GM13977 (cell line): Measurements from ENCODE around the gene CCDC177.

Experiments
- DNase-seq: peaks from one replicate; pipeline ENCODE4 v3.0.0; 2012; ENCODE audit warnings: low spot score
- in situ Hi-C: fragments of 300-500 bp; cut with MboI; formaldehyde crosslinking; loops from one replicate; pipeline ENCODE4 v1.12.0; 2022; ENCODE audit warnings: low sequenced_read_pairs, low pct_unique_long_range_greater_than_20kb, mixed read lengths, inconsistent platforms; ENCODE audit not compliant: unreplicated experiment
- TF ChIP-seq, protein P1 (sequence below): IDR thresholded peaks from 2 replicates; pipeline ENCODE4 v1.5.1; 2012; ENCODE audit warnings: mild to moderate bottlenecking, control low read depth; ENCODE audit not compliant: insufficient read depth; ENCODE audit errors: extremely low read depth, missing control alignments

CCDC177 gene

DNA sequence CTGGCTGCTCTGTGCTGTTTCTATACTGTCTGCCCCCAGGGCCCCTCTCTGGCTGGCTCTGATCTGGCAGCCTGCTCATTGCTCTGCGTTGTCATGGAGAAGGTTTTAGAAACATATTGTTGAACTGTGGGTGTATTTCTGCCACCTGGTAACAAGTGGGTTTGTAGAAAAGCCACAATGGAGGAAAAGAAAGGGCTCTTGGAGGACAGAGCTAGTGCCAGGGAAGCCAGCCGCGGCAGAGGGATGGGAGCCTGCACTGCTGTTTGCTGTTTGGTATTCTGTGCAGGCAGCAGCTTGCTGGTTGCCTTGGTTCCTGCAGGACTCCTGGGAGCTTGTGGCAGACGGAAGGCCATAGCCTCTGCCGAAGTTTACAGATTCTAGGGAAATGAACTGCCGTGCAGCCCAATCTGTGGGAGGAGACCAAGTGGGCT lies 15.1 kb downstream of the CCDC177 start:
- no peak for DNase-seq
- in situ Hi-C loops: no loop called here
- TF ChIP-seq, protein P1, sequence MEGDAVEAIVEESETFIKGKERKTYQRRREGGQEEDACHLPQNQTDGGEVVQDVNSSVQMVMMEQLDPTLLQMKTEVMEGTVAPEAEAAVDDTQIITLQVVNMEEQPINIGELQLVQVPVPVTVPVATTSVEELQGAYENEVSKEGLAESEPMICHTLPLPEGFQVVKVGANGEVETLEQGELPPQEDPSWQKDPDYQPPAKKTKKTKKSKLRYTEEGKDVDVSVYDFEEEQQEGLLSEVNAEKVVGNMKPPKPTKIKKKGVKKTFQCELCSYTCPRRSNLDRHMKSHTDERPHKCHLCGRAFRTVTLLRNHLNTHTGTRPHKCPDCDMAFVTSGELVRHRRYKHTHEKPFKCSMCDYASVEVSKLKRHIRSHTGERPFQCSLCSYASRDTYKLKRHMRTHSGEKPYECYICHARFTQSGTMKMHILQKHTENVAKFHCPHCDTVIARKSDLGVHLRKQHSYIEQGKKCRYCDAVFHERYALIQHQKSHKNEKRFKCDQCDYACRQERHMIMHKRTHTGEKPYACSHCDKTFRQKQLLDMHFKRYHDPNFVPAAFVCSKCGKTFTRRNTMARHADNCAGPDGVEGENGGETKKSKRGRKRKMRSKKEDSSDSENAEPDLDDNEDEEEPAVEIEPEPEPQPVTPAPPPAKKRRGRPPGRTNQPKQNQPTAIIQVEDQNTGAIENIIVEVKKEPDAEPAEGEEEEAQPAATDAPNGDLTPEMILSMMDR: no peak

DNA sequence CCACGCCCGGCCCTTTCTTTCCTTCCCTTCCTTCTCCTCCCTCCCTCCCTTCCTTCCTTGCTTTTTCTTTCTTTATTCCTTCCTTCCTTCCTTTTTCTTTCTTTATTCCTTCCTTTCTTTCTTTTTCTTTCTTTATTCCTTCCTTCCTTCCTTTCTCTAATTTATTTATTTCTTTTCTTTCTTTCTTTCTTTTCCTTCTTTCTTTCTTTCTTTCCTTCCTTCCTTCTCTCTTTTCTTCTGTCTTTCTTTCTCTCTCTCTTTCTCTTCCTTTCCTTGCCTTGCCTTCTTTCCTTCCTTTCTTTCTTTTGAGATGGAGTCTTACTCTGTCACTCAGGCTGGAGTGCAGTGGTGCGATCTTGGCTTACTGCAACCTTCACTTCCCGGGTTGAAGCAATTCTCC lies 15.9 kb downstream of the CCDC177 start:
- in situ Hi-C loops: no loop called here
- no peak for DNase-seq
- TF ChIP-seq, protein P1: no peak

DNA sequence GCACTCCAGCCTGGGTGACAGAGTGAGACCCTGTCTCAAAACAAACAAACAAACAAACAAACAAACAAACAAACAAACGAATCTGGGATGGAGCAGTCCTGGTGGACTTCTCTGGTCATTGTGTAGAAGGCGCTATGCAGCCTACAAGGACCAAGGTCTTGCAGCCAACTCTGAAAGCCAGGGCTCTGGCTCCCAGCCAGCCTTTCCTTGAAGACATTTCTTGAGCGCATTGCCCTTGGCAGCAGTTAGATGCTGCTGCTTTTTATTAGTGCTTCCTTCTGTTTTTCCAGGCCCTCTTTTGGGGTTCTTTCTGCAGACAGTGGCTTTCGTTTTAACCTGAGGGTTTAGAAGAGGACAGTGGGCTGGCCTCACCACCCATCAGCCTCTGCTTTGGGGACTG lies 20.2 kb downstream of the CCDC177 start:
- TF ChIP-seq, protein P1: no peak
- no peak for DNase-seq
- in situ Hi-C loops: no loop called here

DNA sequence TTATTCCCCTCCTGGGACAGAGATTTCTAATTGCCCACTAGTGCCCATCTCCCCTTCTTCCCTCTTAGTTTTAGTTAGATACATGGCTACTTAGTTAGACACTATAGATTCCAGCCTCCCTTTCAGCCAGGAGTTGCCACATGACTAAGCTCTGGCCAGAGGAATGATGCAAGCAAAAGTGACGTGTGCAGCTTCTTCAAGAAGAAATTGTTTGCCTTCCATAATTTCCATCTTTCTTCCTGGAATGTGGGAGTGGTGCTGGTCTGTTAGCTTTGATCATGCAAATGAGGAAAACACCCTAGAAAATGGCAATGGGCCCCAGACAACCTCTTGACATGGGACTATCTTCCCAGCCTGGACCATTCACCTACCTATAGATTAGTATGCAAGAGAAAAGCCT lies 21.4 kb downstream of the CCDC177 start:
- TF ChIP-seq, protein P1: no peak
- in situ Hi-C loops: no loop called here
- DNase-seq: no peak

DNA sequence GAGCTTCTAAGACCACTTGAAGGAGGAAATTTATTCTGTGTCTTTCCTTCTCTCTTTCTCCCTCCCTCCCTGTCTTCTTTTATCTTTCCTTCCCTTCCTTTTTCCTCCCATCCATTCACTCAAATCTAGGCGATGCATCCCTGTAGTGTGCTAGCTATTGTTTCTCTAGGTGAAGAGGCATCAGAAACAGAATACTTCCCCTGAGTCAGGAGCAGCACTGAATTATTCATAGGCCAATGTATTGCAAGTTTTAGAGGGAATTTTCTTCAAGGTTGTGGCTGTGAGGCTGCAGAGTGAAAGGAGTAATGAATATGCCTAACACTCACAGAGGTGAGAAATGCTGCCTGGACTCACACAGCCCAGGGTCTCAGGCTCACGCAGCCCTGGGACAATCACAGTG lies 23.2 kb downstream of the CCDC177 start:
- no peak for DNase-seq
- in situ Hi-C loops: no loop called here
- TF ChIP-seq, protein P1: no peak

DNA sequence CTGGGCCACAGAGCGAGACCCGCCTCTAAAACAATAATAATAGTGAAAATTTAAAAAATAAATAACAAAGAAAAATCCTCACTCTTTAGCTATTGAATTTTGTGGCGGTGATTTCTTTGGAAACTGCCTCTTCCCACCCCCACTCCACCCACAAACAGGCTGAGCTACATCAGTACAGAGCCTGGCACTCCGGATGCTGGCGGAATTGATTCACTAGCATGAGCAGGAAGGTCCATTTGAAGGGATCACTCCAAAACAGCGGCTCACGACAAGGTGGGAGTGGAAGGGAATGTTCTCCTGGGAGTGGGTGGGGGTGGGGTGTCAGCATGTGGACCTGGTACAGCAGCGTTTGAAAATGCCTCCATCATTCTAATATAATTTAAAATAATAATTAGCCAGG lies 26.1 kb downstream of the CCDC177 start:
- in situ Hi-C loops: no loop called here
- no peak for DNase-seq
- TF ChIP-seq, protein P1: no peak
